Lung (tissue), 12 donors: ENCODE measurements around the gene RTKN2. TPM values are rescaled to one million over a fixed set of nuclear protein-coding genes. Genes with fewer than 3 reads are reported as not detected.
A peak's percentile ranks its signal among the peaks of the same experiment; 100 is the strongest.

Experiments
- ATAC-seq: fragments of 200-7000 bp; cut with Tn5 transposase; one replicate; pipeline ENCODE4 v1.9.1; 2020; ENCODE audit warnings: moderate number of reproducible peaks; ENCODE audit not compliant: insufficient read depth, low FRiP score
- DNase-seq, 3 donors: peaks; one replicate each; pipeline ENCODE4 v3.0.0-alpha.2; 2013 to 2017
- H3K27ac ChIP-seq, 2 donors: one replicate each; pipeline ENCODE4 v1.5.1; 2013; ENCODE audit warnings: mild to moderate bottlenecking in 2 of 2, moderate library complexity in 2 of 2, control low read depth in 1 of 2, inconsistent platforms in 1 of 2, low read depth in 1 of 2, low read length in 1 of 2
- H3K27me3 ChIP-seq, 3 donors: one replicate each; pipeline ENCODE4 v1.5.1; 2013; ENCODE audit warnings: low read length in 2 of 3; ENCODE audit not compliant: control insufficient read depth in 3 of 3, insufficient read depth in 3 of 3
- H3K36me3 ChIP-seq, 4 donors: one replicate each; pipeline ENCODE4 v1.5.1; 2013; ENCODE audit warnings: low read length in 4 of 4, mild to moderate bottlenecking in 1 of 4, moderate library complexity in 1 of 4; ENCODE audit not compliant: control insufficient read depth in 4 of 4, insufficient read depth in 4 of 4
- H3K4me1 ChIP-seq, 5 donors: one replicate each; pipeline ENCODE4 v1.5.1; 2013; ENCODE audit warnings: low read length in 5 of 5, mild to moderate bottlenecking in 2 of 5, moderate library complexity in 1 of 5; ENCODE audit not compliant: control insufficient read depth in 5 of 5, insufficient read depth in 5 of 5
- H3K4me3 ChIP-seq: one replicate; pipeline ENCODE4 v1.5.1; 2013; ENCODE audit warnings: mild to moderate bottlenecking, control low read depth, moderate library complexity
- H3K9ac ChIP-seq, 2 donors: one replicate each; pipeline ENCODE4 v1.5.1; 2013; ENCODE audit warnings: low read length in 2 of 2, control low read depth in 1 of 2; ENCODE audit not compliant: insufficient read depth in 1 of 2
- H3K9me3 ChIP-seq, 4 donors: one replicate each; pipeline ENCODE4 v1.5.1; 2013; ENCODE audit warnings: low read length in 3 of 4, mild to moderate bottlenecking in 1 of 4, moderate library complexity in 1 of 4; ENCODE audit not compliant: control insufficient read depth in 4 of 4, insufficient read depth in 3 of 4
- CTCF ChIP-seq: IDR thresholded peaks from 2 replicates; pipeline ENCODE4 v1.5.1; 2012; ENCODE audit warnings: mild to moderate bottlenecking; ENCODE audit errors: control extremely low read depth, extremely low read depth
- WGBS, 2 donors: extraction: QIAGEN DNeasy Blood & Tissue Kit; methylation state at CpG; one replicate each; pipeline ENCODE4 v1.1.7; 2013; 5-methylcytosine and 5-hydroxymethylcytosine counted together
- polyA plus RNA-seq, 2 donors: library from polyadenylated mRNA; stranded (reverse); fragments of 200-250 nt; gene quantifications; one replicate each; pipeline ENCODE4 v1.2.1, GENCODE V29; 2013
- total RNA-seq, 2 donors: library from RNA; depleted of rRNA in 1 of 2; stranded (reverse); fragments of >200 nt in 1 of 2; gene quantifications; one replicate each; pipeline ENCODE4 v1.2.1, GENCODE V29; 2014 to 2021
- donor health status: control.
- donor health status: control.
- donor health status: Bipolar disorder and iron deficiency.
- donor health status: healthy.
- donor health status: DM: yes; HTN: yes; CAD: no.

Gene RTKN2
- total and polyA plus RNA-seq, 4 donors = 3.7 to 34.7 (median 16.8) TPM

- WGBS, 2 donors = 93 to 96% methylated on average over 8 of the region's 8 CpGs
- Histone ChIP-seq H3K9ac (no peak overlapping the region), H3K27ac (no peak overlapping the region), H3K4me1 (peaks cover 0 to 17% (median 0%) of the 10 kb centered on the region in 5 donors), H3K36me3 (no peaks in the 10 kb centered on the region), H3K9me3 (no peaks in the 10 kb centered on the region), H3K4me3 (no peak overlapping the region), H3K27me3 (no peaks in the 10 kb centered on the region)
- DNase-seq (no peak), ATAC-seq (no peak)
- TF ChIP-seq CTCF = no peak
Observed at GRCh38 chr10:62188021-62188616, 80.5 kb downstream of the RTKN2 start.

- H3K4me1 ChIP-seq = peaks cover 0 to 17% (median 0%) of the 10 kb centered on the region in 5 donors
- no peak overlapping the region for H3K4me3 ChIP-seq
- no peaks in the 10 kb centered on the region for H3K9me3 ChIP-seq
- H3K27me3 ChIP-seq = no peaks in the 10 kb centered on the region
- no peak for DNase-seq
- WGBS, 2 donors = 74 to 88% methylated on average over 2 of the region's 2 CpGs
- no peak for TF ChIP-seq CTCF
- H3K36me3 ChIP-seq = no peaks in the 10 kb centered on the region
- H3K27ac ChIP-seq = no peak overlapping the region
- no peak overlapping the region for H3K9ac ChIP-seq
- no peak for ATAC-seq
Observed at GRCh38 chr10:62186999-62187675, 81.5 kb downstream of the RTKN2 start.

- no peak overlapping the region for H3K9ac ChIP-seq
- no peak overlapping the region for H3K27ac ChIP-seq
- peak; percentile 27 to 60 (median 32) for DNase-seq
Observed at GRCh38 chr10:62185919-62186692, 82.5 kb downstream of the RTKN2 start.

More at GRCh38 chr10:62185919-62186692, 82.5 kb downstream of the RTKN2 start:
- WGBS, 2 donors = 75 to 76% methylated on average over 11 of the region's 11 CpGs
- TF ChIP-seq CTCF = no peak
- ATAC-seq = no peak
- Histone ChIP-seq H3K27me3 (no peaks in the 10 kb centered on the region), H3K4me1 (peaks cover 0 to 17% (median 0%) of the 10 kb centered on the region in 5 donors), H3K4me3 (no peak overlapping the region), H3K36me3 (no peaks in the 10 kb centered on the region), H3K9me3 (no peaks in the 10 kb centered on the region)
